GM20000 (cell line): ENCODE data around the gene SLC12A3.

ENCODE experiments used
- DNase-seq: peaks from one replicate; pipeline ENCODE4 v3.0.0; 2012; ENCODE audit warnings: low spot score
- TF ChIP-seq, protein P1 (sequence below): IDR thresholded peaks from 2 replicates; pipeline ENCODE4 v1.5.1; 2012; ENCODE audit warnings: mild to moderate bottlenecking, control low read depth; ENCODE audit errors: extremely low read depth, missing control alignments

SLC12A3 gene

DNA sequence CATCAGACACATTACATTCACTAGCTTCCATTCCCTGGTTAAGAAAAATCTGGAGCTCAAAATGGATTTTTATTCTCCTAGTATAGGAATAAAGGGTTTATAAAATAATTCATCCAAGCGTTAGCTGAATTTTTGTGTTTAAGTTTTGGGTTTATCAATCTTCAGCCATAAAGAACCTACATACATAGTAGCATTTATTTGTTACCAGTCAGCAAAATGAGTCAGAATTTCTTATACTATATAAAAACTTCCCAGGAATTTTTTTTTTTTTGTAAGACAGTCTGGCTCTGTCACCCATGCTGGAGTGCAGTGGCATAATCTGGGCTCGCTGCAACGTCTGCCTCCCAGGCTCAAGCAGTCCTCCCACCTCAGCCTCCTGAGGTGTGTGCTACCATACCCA is 40.2 kb upstream of the SLC12A3 start:
- no peak for DNase-seq
- TF ChIP-seq, protein P1, sequence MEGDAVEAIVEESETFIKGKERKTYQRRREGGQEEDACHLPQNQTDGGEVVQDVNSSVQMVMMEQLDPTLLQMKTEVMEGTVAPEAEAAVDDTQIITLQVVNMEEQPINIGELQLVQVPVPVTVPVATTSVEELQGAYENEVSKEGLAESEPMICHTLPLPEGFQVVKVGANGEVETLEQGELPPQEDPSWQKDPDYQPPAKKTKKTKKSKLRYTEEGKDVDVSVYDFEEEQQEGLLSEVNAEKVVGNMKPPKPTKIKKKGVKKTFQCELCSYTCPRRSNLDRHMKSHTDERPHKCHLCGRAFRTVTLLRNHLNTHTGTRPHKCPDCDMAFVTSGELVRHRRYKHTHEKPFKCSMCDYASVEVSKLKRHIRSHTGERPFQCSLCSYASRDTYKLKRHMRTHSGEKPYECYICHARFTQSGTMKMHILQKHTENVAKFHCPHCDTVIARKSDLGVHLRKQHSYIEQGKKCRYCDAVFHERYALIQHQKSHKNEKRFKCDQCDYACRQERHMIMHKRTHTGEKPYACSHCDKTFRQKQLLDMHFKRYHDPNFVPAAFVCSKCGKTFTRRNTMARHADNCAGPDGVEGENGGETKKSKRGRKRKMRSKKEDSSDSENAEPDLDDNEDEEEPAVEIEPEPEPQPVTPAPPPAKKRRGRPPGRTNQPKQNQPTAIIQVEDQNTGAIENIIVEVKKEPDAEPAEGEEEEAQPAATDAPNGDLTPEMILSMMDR = no peak

DNA sequence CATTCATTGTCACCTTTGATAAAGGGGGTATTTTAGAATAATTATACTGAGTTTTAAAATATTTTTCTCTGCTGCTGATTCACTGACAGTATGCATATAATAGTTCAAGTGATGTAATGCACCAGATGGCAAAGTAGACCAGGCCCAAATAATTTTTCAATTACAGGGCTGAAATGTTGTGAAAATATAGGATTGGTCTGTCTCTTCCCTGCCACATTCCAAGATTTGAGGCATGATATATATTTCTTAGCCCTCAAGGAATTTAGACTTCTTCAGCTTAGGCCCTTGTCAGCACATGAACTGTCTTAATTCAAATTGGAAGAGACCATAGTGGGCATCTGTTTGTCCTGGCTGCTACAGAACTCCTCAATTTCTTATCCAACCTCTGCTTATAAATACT is 39.2 kb upstream of the SLC12A3 start:
- TF ChIP-seq, protein P1 = no peak
- DNase-seq = no peak

DNA sequence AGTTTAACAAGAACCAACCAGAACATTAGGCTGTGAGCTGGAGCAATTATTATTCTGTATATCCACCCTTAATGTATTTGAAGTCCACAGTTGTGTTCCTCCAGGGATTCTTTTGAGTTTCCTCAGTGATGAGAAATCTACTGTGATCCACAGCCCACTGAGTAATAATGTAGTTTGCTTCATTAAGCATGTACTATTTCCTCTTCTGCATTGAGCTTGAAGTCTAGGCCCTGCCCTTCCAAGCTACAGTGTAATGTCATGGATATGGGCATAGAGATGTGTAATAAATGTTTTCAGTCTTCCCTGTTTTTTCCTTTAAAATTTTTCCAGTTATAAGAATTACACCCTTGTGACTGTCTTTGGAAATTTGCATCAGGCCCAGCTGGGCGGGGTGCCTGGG is 36.4 kb upstream of the SLC12A3 start:
- TF ChIP-seq, protein P1 = no peak
- DNase-seq = no peak

DNA sequence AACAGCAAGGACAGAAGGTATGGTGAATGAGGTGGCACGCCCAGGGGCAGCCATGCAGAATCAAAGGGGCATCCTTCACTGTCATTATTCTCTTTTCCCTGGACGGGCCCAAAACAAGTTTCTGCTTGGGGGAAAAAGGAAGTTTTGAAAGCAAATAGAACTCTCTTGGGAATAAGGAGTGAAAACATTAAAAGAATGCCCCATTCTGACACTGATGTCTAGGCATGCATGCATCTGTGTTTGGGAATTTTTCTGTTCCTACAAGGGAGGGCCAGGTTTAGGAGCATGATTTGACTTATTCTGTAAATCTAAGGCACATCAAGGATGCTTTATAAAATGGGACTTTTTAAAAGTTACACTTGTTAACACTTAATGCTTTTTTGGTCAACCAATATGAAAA is 34.3 kb upstream of the SLC12A3 start:
- TF ChIP-seq, protein P1 = no peak
- no peak for DNase-seq

DNA sequence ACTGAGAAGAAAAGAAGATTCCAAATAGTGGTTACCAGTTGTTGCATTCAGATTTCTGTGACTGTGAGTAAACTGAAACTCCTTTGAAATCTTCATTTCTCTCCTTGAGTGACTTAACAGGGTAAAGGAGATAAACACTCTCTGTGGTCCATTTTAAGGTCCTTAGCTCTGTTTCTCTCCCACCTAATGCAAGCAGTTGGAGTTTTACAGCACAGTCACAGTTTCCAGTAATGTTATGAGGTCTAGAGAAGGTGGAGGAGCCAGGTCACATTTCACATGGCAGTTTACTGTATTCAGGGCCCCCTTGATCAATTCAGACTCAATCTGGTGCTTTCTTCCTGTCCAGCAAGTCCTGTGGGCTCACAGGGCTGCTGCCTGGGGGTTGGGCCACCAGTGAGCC is 32.2 kb upstream of the SLC12A3 start:
- no peak for DNase-seq
- TF ChIP-seq, protein P1 = no peak

DNA sequence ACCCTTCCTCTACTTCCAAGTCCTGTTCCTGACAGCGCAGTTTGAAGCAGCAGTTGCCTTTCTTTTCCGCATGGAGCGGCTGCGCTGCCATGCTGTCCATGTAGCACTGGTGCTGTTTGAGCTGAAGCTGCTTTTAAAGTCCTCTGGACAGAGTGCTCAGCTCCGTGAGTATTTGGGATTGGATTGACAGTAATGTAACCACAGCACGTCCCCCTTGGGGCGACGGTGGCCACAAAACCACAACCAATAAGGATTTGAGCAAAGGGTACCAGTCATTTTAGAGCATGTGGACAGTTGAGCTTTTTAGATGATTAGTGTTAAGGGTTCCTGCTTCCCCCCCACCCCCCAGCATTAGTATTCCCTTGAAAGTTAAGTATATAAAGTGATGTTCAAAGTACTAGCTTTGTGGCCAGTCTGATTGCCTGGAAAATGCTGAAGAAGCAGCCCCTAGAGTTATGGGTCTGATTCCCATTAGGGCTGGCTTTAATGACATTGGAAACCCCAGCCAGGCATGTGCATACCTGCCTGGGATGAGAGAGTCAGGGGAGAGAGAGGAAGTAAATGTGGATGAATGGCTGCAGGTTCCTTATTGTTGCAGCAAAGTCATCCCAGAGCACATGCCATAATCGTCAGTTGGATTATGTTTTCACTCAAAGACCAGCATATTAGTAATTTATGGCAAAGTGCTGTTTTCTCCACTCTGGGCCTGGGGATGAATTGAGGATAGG is 31.6 kb upstream of the SLC12A3 start:
- DNase-seq = no peak
- TF ChIP-seq, protein P1 = no peak

DNA sequence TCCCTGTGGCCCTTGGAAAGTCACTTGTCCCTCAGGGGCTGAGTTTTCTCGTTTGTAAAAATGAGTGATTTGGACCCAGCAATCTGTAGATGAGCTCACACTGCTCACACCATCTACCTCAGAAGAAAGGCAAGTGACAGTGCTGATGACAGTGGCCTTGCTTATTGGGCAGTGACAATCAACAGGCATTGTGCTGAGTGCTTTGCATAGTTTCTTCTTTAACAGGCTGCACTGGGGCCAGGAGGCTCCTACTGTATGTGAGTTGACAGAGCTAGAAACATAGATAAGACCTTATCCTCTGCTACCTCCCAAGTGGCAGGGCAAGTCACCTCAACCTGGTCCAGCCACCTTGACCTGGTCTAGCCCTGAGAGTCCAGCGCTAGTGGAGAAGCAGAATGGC is 29.7 kb upstream of the SLC12A3 start:
- DNase-seq = no peak
- TF ChIP-seq, protein P1 = no peak
